GM12873 (cell line): ENCODE results near the gene SCO2.

Source experiments
- TF ChIP-seq, protein P1 (sequence below): IDR thresholded peaks from 2 replicates; pipeline ENCODE4 v1.5.1; 2012; ENCODE audit warnings: low read depth, mild to moderate bottlenecking, moderate library complexity, low read length, control low read depth; ENCODE audit not compliant: insufficient read depth; ENCODE audit errors: missing control alignments

Gene SCO2

DNA sequence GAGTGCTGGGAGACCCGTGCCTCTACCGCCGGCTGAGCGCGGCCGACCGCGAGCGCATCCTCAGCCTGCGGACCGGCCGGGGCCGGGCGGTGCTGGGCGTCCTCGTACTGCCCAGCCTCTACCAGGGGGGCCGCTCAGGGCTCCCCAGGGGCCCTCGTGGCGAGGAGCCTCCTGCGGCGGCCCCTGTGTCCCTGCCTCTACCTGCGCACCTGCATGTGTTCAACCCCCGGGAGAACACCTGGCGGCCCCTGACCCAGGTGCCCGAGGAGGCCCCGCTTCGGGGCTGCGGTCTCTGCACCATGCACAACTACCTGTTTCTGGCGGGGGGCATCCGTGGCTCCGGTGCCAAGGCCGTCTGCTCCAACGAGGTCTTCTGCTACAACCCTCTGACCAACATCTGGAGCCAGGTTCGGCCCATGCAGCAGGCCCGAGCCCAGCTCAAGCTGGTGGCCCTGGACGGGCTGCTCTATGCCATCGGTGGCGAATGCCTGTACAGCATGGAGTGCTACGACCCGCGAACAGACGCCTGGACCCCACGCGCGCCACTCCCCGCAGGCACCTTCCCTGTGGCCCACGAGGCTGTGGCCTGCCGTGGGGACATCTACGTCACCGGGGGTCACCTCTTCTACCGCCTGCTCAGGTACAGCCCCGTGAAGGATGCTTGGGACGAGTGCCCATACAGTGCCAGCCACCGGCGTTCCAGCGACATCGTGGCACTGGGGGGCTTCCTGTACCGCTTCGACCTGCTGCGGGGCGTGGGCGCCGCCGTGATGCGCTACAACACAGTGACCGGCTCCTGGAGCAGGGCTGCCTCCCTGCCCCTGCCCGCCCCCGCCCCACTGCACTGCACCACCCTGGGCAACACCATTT is 23.8 kb upstream of the SCO2 start:
- TF ChIP-seq, protein P1, sequence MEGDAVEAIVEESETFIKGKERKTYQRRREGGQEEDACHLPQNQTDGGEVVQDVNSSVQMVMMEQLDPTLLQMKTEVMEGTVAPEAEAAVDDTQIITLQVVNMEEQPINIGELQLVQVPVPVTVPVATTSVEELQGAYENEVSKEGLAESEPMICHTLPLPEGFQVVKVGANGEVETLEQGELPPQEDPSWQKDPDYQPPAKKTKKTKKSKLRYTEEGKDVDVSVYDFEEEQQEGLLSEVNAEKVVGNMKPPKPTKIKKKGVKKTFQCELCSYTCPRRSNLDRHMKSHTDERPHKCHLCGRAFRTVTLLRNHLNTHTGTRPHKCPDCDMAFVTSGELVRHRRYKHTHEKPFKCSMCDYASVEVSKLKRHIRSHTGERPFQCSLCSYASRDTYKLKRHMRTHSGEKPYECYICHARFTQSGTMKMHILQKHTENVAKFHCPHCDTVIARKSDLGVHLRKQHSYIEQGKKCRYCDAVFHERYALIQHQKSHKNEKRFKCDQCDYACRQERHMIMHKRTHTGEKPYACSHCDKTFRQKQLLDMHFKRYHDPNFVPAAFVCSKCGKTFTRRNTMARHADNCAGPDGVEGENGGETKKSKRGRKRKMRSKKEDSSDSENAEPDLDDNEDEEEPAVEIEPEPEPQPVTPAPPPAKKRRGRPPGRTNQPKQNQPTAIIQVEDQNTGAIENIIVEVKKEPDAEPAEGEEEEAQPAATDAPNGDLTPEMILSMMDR, result no peak

DNA sequence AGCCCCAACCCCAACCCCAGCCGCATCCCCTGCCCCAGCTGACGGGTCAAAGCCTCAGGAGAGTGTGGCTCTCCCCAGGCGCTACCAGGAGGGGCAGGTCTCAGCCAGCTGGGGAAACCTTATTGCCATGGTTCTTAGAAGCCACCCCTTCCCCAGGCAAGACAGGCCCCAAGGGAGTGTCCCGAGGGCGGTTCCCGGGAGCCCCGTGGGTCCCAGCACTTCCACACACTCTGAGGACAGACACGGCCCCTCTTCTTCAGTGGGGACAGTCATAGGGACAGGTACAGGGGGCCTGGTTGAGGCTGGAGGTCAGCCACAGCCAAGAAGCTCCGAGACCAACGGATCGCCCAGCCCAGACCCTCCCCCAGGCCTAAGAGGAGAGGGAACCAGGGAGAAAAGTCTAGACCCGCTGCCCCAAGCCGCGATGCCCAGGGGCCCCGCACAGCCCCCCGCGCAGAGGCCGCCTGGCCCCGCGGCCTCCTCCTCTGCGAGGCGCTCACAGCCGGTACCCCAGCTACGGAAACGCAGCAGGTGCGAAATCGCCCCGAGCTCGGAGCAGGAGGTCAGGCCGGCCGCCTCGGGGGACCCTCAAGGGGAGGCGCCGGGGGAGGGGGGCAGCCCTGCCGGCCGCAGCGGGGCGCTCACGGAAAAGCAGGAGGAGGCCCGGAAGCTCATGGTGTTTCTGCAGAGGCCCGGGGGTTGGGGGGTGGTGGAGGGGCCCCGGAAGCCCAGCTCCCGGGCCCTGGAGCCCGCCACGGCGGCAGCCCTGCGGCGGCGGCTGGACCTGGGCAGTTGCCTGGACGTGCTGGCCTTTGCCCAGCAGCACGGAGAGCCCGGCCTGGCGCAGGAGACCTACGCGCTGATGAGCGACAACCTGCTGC is 22.9 kb upstream of the SCO2 start:
- TF ChIP-seq, protein P1, result no peak

DNA sequence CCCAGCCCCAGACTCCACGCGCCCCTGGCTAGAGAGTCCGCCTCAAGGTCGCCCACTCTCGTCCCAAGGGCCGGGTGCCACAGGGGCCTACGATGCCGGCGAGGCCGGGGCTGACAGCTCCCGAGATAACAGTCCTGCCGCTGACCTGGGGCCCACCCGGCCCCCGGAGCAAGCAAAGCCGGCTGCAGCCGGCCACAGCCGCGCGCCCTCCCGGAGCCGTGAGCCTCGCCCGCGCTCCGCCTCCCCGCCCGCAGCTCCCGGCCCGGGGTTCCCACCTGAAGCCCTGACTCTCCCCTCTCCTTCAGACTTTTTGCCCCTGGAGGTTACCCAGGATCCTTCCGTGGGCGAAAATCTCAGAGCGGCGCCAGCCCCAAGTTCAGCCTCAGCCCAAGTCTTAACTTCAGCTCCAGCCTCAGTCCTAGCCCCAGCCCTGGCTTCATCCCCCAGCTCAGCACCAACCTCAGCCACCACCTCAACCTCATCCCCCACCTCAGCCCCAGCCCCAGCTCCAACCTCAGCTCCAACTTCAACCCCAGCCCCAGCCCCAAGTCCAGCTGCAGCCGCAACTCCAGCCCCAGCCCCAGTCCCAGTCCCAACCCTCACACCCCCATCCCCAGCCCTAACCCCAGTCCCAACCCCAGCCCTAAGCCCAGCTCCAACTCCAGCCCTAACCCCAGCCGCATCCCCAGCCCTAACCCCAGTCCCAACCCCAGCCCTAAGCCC is 22.0 kb upstream of the SCO2 start:
- TF ChIP-seq, protein P1, result no peak

DNA sequence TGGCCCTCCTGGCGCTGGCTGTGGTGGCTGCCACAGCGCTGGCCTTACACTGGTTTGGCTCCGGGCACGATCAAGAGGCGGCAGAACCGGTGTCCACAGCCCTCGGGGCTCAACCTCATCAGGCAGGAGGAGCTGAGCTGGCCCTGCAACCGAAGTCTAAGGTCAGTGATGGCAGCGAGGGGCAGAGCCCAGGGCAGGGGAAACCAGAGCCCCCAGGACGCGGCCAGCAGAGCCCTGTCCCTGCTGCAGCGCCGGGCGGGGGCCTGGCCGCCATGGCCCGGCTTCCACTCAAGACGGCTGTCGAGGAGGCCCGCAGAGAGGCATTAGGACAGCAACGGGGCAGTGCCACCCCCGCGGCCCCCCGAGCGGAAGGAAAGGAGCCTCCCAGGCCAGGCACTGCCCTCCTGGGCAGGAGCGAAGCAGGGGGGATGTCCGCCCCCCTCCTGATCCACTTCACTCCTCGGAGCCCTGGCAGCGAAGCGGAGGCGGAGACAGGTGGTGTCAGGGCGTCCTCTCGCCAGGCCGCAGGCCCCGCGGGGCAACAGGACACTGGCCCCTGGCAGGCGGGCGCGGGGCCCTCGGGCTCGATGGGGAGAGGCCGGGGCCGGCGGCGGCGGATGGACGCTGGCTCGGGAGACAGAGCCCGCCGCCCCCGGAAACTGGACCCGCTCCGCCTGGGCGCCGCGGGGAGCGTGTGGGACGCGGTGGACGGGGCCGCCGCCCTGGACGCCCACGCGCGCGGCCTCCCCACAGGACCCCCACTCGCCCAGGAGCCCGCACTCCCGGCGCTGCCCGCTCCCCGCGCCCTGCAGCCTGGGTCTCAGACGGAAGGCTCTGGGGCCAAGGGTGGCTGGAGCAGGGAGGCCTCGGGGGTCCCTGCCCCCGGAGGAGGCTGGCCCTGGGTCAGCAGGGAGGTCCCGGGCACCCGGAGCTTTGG is 21.2 kb upstream of the SCO2 start:
- TF ChIP-seq, protein P1, result no peak

DNA sequence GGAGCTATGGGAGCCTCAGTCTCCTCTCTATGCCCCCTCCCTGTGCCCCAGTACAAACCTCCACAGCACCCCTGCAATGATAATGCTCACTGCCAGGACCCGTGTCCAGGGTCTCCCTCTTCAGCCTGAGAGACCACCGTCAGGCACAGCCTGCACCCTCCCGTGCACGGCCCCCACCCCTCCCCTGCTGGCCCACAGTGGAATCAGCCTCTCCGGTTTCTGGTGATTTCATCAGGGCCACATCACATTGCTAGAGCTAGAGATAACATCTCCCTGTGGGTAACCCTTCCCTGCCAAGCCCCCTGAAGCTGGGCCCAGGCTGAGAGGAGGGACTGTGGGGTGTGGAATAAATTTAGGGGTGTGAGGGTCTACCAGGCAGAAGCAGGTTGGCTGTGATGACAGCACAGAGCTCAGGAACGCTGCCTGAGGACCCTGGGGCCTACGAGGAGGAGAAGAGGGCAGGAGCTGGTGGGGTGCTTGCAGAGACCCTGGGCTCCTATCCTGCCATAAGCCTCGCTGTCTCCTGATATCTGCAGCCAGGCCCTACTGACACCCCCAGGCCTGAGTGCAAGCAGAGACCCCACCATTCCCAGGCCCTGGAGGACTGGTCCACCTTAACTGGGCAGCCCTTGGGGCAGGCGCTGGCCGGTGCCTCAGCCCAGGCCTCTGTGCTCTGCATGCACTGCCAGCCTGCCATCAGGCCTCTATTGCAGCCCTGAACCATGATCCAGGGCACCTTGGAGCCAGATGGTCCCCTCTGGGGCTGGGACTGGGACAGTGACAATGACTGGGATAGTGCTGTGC is 20.3 kb upstream of the SCO2 start, which contains the start of gene KLHDC7B:
Gene KLHDC7B, plus strand, starts transcription at position 378 of the 804 bp plus-strand sequence. Its CDS starts 345 bp downstream, at position 723.
- TF ChIP-seq, protein P1, result peak; percentile 34

DNA sequence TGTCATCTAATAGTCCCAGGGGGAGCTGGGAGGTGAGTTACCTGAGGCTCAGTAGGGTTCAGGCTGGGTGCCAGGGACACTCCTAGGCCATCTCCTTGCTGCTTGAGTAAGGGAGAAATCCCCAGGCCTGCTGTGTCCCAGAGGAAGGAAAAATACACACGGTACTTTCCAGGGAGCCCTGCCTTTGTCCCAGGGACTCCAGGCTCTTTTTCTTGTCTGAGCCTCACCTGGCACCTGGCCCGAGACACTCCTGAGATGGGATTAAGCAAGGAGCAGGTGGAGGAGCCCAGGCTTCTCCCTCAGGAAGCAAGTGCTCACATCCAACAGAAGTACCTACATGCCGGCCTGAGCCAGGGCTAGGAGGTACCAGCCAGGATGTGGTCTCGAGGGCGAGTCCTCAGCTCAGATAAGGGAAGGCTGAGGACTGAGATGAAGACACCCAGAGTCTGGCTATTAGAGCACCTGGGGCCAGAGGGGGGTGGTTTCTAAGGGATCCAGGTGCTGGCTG is 19.4 kb upstream of the SCO2 start:
- TF ChIP-seq, protein P1, result no peak
